GM12874 (cell line): ENCODE measurements around the gene BANP.

Experiments used
- CTCF ChIP-seq: IDR thresholded peaks from 2 replicates; pipeline ENCODE4 v1.5.1; 2011; ENCODE audit warnings: low read depth, mild to moderate bottlenecking, control low read depth, low read length, moderate library complexity; ENCODE audit not compliant: insufficient read depth

BANP gene

GRCh38 chr16:88023786-88024185 lies 72.6 kb downstream of the BANP start:
- TF ChIP-seq CTCF = no peak

- TF ChIP-seq CTCF = 0 out of 2 replicates have a peak, but pooled peaks have one; percentile 9
These were observed 73.9 kb downstream of the BANP start for GRCh38 chr16:88025086-88025492.

GRCh38 chr16:88026964-88027938 lies 76.0 kb downstream of the BANP start:
- TF ChIP-seq CTCF = no peak

GRCh38 chr16:88030498-88030897 lies 79.3 kb downstream of the BANP start:
- TF ChIP-seq CTCF = no peak

GRCh38 chr16:88034770-88035169 lies 83.5 kb downstream of the BANP start:
- TF ChIP-seq CTCF = no peak

GRCh38 chr16:88035292-88035691 lies 84.1 kb downstream of the BANP start:
- TF ChIP-seq CTCF = no peak

DNA sequence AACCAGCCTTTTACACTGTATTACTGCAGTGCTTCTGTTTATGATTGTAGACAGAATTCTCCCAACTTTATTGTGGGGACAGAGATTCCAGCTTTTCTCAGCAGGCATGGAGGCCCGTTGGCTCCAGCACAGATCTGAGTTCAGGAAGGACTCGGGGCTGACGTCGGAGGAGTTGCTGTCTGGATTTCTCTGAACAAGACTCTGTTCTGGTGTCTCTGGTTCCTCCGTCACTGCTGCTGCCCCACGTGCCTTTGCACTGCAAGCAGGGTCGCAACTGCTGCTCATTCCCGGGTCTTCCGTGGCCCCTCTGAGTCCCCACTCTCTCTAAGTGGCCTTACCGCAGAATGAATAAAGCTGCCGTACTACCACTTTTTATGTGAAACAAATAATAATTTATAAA lies 88.4 kb downstream of the BANP start:
- no peak for TF ChIP-seq CTCF
